T-helper 17 cell (primary cell): ENCODE results near the gene ANO7. TPM values are rescaled to one million over a fixed set of nuclear protein-coding genes. Genes with fewer than 3 reads are reported as not detected.
A peak's percentile ranks its signal among the peaks of the same experiment; 100 is the strongest.

ENCODE experiments used
- ATAC-seq: fragments of 150-1000 bp; cut with Tn5 transposase; 2 replicates; pipeline ENCODE4 v1.10.0; 2021; ENCODE audit warnings: mild to moderate bottlenecking, moderate library complexity
- DNase-seq, 3 donors: peaks; one replicate each; pipeline versions ENCODE4 v3.0.0 to v3.0.0-alpha.2; 2020 to 2021
- H3K9me3 ChIP-seq: one replicate; pipeline ENCODE4 v1.7.0; 2013; ENCODE audit warnings: low read length, mild to moderate bottlenecking; ENCODE audit not compliant: control insufficient read depth, poor library complexity, severe bottlenecking
- H3K27ac Mint-ChIP-seq: one replicate; pipeline ENCODE4 v1.8.0; 2022; ENCODE audit warnings: mild to moderate bottlenecking, moderate library complexity, mixed read lengths
- H3K27me3 Mint-ChIP-seq: one replicate; pipeline ENCODE4 v1.8.0; 2022; ENCODE audit warnings: mixed read lengths
- H3K36me3 Mint-ChIP-seq: one replicate; pipeline ENCODE4 v1.8.0; 2022; ENCODE audit warnings: low read depth, mixed read lengths
- H3K4me1 Mint-ChIP-seq: one replicate; pipeline ENCODE4 v1.8.0; 2022; ENCODE audit warnings: mild to moderate bottlenecking, mixed read lengths
- H3K4me3 Mint-ChIP-seq: one replicate; pipeline ENCODE4 v1.8.0; 2022; ENCODE audit warnings: mild to moderate bottlenecking, moderate library complexity, mixed read lengths
- total RNA-seq, 4 donors: library from RNA in 2 of 4; stranded (reverse) in 2 of 4; gene quantifications; one replicate each; pipeline ENCODE4 v1.2.3 and lab custom pipeline; 2022 to 2026

ANO7 gene
- total RNA-seq, 2 donors from 2014 or later: 0.16 to 0.20 TPM

GRCh38 chr2:241225545-241225944 lies 37.1 kb downstream of the ANO7 start:
- H3K36me3 Mint-ChIP-seq: no peaks in the 10 kb centered on the region
- H3K4me3 Mint-ChIP-seq: no peak overlapping the region
- ATAC-seq: no peak
- H3K27ac Mint-ChIP-seq: peak overlapping the region; percentile 73
- no peaks in the 10 kb centered on the region for H3K9me3 ChIP-seq
- H3K4me1 Mint-ChIP-seq: peaks cover 13% of the 10 kb centered on the region
- no peaks in the 10 kb centered on the region for H3K27me3 Mint-ChIP-seq
- no peak for DNase-seq

- no peak for ATAC-seq
- H3K4me3 Mint-ChIP-seq: peak overlapping the region; percentile 25
- H3K9me3 ChIP-seq: no peaks in the 10 kb centered on the region
- H3K27ac Mint-ChIP-seq: no peak overlapping the region
- H3K4me1 Mint-ChIP-seq: peaks cover 13% of the 10 kb centered on the region
- H3K27me3 Mint-ChIP-seq: no peaks in the 10 kb centered on the region
- no peaks in the 10 kb centered on the region for H3K36me3 Mint-ChIP-seq
- no peak for DNase-seq
These were observed 37.5 kb downstream of the ANO7 start for GRCh38 chr2:241225983-241226382.

GRCh38 chr2:241226723-241227572 lies 38.5 kb downstream of the ANO7 start:
- peaks cover 5% of the 10 kb centered on the region for H3K36me3 Mint-ChIP-seq
- ATAC-seq (no peak), DNase-seq (no peak)
- H3K27me3 Mint-ChIP-seq: no peaks in the 10 kb centered on the region
- peak overlapping the region; percentile 43 for H3K27ac Mint-ChIP-seq
- H3K4me3 Mint-ChIP-seq: no peak overlapping the region
- peaks cover 13% of the 10 kb centered on the region for H3K4me1 Mint-ChIP-seq
- H3K9me3 ChIP-seq: no peaks in the 10 kb centered on the region

GRCh38 chr2:241227594-241227993 lies 39.1 kb downstream of the ANO7 start:
- peaks cover 6% of the 10 kb centered on the region for H3K36me3 Mint-ChIP-seq

GRCh38 chr2:241228081-241228859 lies 39.8 kb downstream of the ANO7 start:
- Mint-ChIP-seq H3K36me3 (peaks cover 10% of the 10 kb centered on the region), H3K27ac (no peak overlapping the region), H3K27me3 (no peaks in the 10 kb centered on the region), H3K4me3 (no peak overlapping the region), H3K4me1 (peaks cover 15% of the 10 kb centered on the region)
- no peaks in the 10 kb centered on the region for H3K9me3 ChIP-seq
- no peak for ATAC-seq
- DNase-seq: no peak

More at GRCh38 chr2:241227594-241227993, 39.1 kb downstream of the ANO7 start:
- Mint-ChIP-seq H3K27ac (no peak overlapping the region), H3K4me1 (peaks cover 13% of the 10 kb centered on the region), H3K27me3 (no peaks in the 10 kb centered on the region), H3K4me3 (no peak overlapping the region)
- ATAC-seq (no peak), DNase-seq (no peak)
- H3K9me3 ChIP-seq: no peaks in the 10 kb centered on the region

- Mint-ChIP-seq H3K36me3 (peaks cover 10% of the 10 kb centered on the region), H3K4me3 (no peak overlapping the region), H3K4me1 (peaks cover 14% of the 10 kb centered on the region), H3K27me3 (no peaks in the 10 kb centered on the region), H3K27ac (peak overlapping the region; percentile 34)
- DNase-seq (no peak), ATAC-seq (no peak)
- H3K9me3 ChIP-seq: no peaks in the 10 kb centered on the region
These were observed 40.5 kb downstream of the ANO7 start for GRCh38 chr2:241228860-241229516.

GRCh38 chr2:241229563-241230401 lies 41.3 kb downstream of the ANO7 start:
- Mint-ChIP-seq H3K27ac (no peak overlapping the region), H3K36me3 (peaks cover 13% of the 10 kb centered on the region), H3K4me1 (peaks cover 7% of the 10 kb centered on the region), H3K27me3 (no peaks in the 10 kb centered on the region), H3K4me3 (no peak overlapping the region)
- no peaks in the 10 kb centered on the region for H3K9me3 ChIP-seq
- DNase-seq (no peak), ATAC-seq (no peak)

- no peak overlapping the region for H3K4me3 Mint-ChIP-seq
- no peak for DNase-seq
- peaks cover 13% of the 10 kb centered on the region for H3K36me3 Mint-ChIP-seq
- no peak for ATAC-seq
- no peaks in the 10 kb centered on the region for H3K9me3 ChIP-seq
- H3K27ac Mint-ChIP-seq: no peak overlapping the region
- no peaks in the 10 kb centered on the region for H3K27me3 Mint-ChIP-seq
- peaks cover 6% of the 10 kb centered on the region for H3K4me1 Mint-ChIP-seq
These were observed 42.0 kb downstream of the ANO7 start for GRCh38 chr2:241230435-241230834.

- no peaks in the 10 kb centered on the region for H3K27me3 Mint-ChIP-seq
- ATAC-seq: no peak
- H3K36me3 Mint-ChIP-seq: peaks cover 16% of the 10 kb centered on the region
- H3K4me3 Mint-ChIP-seq: no peak overlapping the region
- H3K4me1 Mint-ChIP-seq: peaks cover 4% of the 10 kb centered on the region
- DNase-seq: no peak
- no peaks in the 10 kb centered on the region for H3K9me3 ChIP-seq
- no peak overlapping the region for H3K27ac Mint-ChIP-seq
These were observed 44.5 kb downstream of the ANO7 start for GRCh38 chr2:241232736-241233575.

GRCh38 chr2:241234066-241234790 lies 45.8 kb downstream of the ANO7 start:
- no peaks in the 10 kb centered on the region for H3K9me3 ChIP-seq
- Mint-ChIP-seq H3K4me3 (no peak overlapping the region), H3K27ac (no peak overlapping the region), H3K36me3 (peaks cover 21% of the 10 kb centered on the region), H3K27me3 (no peaks in the 10 kb centered on the region), H3K4me1 (peaks cover 5% of the 10 kb centered on the region)
- DNase-seq: no peak
- ATAC-seq: no peak

- H3K9me3 ChIP-seq: no peaks in the 10 kb centered on the region
- H3K36me3 Mint-ChIP-seq: peaks cover 21% of the 10 kb centered on the region
- H3K4me3 Mint-ChIP-seq: no peak overlapping the region
- no peak for ATAC-seq
- H3K27me3 Mint-ChIP-seq: no peaks in the 10 kb centered on the region
- DNase-seq: no peak
- peaks cover 5% of the 10 kb centered on the region for H3K4me1 Mint-ChIP-seq
- no peak overlapping the region for H3K27ac Mint-ChIP-seq
These were observed 46.7 kb downstream of the ANO7 start for GRCh38 chr2:241234962-241235740.
